Measurements from ENCODE around the gene LRTM2.

LRTM2 gene

DNA sequence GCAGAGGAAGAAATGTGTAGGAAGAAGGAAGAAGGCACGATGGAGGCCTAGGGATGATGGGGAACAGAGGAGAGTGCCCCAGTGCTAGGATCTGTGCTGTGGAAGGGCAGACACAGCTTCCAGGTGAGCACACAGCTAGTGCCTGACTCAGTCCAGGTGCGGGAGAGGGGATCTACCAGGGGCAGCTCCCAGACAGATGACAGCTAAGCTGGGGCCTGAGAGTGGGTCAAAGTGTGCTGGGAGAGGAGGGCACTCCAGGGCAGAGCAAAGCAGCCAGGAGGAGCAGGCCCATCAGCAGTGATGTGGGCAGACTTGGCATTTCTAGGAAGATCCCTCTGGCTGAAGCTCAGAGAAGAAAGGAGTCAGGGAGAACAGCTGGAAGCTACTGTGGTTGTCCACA, 36.7 kb downstream of the LRTM2 start:
- no peak for DNase-seq (ENCODE audit: extremely low read depth, low read depth)
- H3K4me3 ChIP-seq (replicated peaks; ENCODE audit: low read depth, low read length) = no peak overlapping the region
- TF ChIP-seq, protein P1, sequence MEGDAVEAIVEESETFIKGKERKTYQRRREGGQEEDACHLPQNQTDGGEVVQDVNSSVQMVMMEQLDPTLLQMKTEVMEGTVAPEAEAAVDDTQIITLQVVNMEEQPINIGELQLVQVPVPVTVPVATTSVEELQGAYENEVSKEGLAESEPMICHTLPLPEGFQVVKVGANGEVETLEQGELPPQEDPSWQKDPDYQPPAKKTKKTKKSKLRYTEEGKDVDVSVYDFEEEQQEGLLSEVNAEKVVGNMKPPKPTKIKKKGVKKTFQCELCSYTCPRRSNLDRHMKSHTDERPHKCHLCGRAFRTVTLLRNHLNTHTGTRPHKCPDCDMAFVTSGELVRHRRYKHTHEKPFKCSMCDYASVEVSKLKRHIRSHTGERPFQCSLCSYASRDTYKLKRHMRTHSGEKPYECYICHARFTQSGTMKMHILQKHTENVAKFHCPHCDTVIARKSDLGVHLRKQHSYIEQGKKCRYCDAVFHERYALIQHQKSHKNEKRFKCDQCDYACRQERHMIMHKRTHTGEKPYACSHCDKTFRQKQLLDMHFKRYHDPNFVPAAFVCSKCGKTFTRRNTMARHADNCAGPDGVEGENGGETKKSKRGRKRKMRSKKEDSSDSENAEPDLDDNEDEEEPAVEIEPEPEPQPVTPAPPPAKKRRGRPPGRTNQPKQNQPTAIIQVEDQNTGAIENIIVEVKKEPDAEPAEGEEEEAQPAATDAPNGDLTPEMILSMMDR (IDR thresholded peaks at IDR 0.05; ENCODE audit: low read depth, low read length, missing control alignments) = no peak

DNA sequence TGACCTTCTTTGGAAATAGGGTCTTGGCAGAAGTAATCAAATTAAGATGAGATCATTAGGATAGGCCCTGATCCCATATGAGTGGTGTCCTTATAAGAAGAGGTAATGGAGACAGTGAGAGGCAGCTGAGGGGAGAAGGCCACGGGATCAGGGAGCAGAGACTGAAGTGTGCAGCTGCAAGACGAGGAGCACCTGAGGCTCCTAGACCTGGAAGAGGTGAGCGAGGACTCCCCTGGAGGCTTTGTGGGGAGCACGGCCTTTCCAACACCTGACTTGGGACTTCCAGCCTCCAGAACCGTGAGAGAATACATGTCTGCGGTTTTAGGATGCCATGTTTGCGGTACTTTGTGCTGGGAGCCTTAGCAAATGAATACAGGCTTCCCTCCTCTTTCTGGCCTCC, 37.5 kb downstream of the LRTM2 start:
- DNase-seq (ENCODE audit: extremely low read depth, low read depth) = no peak
- TF ChIP-seq, protein P1 (IDR thresholded peaks at IDR 0.05; ENCODE audit: low read depth, low read length, missing control alignments) = no peak
- no peak overlapping the region for H3K4me3 ChIP-seq (replicated peaks; ENCODE audit: low read depth, low read length)

DNA sequence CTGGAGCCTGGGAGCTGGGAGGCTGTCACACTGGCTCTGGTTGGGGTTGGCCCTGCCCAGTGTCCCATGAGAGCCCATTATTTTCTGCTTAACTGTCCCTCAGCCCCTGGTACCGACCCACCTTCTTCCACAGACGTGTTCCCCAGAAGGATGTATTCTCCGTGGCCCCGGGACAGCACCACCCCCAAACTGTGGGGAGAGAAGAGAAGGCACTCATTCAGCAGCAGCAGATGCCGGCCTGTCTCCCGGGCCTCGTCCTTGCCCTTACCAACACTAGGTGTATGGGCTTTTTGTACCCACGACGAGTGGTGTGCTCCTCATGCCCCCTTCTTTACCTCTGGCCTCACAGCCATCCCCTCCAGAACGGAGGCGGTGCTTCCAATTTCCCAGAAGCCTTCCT, 38.1 kb downstream of the LRTM2 start:
- no peak overlapping the region for H3K4me3 ChIP-seq (replicated peaks; ENCODE audit: low read depth, low read length)
- DNase-seq (ENCODE audit: extremely low read depth, low read depth) = no peak
- TF ChIP-seq, protein P1 (IDR thresholded peaks at IDR 0.05; ENCODE audit: low read depth, low read length, missing control alignments) = no peak

- no peak overlapping the region for H3K4me3 ChIP-seq (replicated peaks; ENCODE audit: low read depth, low read length)
- DNase-seq (ENCODE audit: extremely low read depth, low read depth) = no peak
- TF ChIP-seq, protein P1 (IDR thresholded peaks at IDR 0.05; ENCODE audit: low read depth, low read length, missing control alignments) = no peak
These were observed 39.3 kb downstream of the LRTM2 start for GRCh38 chr12:1859643-1860042.

DNA sequence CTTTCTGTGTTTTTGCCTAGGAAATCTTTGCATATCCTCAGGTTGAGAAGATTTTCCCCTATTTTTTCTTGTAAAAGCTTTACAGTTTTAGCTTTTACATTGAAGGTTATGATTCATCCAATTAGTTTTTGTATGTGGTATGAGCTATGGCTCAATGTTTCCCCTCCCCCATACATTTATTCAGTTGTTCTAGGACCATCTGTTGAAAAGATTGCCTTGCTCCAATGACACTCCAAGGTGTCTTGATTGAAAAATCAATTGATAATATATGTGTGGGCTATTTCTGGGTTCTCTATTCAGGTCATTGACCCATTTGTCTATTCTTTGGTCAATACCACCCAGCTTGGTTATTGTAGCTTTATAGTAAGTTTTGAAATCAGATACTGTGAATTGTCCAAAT, 42.6 kb downstream of the LRTM2 start:
- DNase-seq (ENCODE audit: extremely low read depth, low read depth) = no peak
- TF ChIP-seq, protein P1 (IDR thresholded peaks at IDR 0.05; ENCODE audit: low read depth, low read length, missing control alignments) = no peak

DNA sequence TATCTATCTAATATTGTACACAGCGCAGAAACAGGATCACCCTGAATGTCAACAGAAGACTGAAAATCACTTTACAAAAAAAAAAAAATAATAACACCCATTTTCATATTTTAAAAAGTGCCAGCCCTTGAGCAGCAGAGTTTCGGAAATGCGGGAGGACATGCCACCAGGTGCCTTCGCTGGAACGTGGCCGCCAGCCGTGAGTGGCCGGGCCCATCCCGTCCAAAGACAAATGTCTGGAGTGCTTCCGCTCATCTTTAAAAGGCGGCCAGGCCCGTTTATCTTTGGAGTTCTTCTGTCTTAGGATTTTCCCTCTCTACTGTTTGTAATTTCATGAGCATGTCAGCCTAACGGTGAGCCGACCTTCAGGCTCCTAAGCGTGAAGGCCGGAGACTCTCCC, 43.5 kb downstream of the LRTM2 start:
- TF ChIP-seq, protein P1 (IDR thresholded peaks at IDR 0.05; ENCODE audit: low read depth, low read length, missing control alignments) = no peak
- no peak for DNase-seq (ENCODE audit: extremely low read depth, low read depth)
- no peak overlapping the region for H3K4me3 ChIP-seq (replicated peaks; ENCODE audit: low read depth, low read length)

More for the DNA sequence above, 42.6 kb downstream of the LRTM2 start:
- no peak overlapping the region for H3K4me3 ChIP-seq (replicated peaks; ENCODE audit: low read depth, low read length)

DNA sequence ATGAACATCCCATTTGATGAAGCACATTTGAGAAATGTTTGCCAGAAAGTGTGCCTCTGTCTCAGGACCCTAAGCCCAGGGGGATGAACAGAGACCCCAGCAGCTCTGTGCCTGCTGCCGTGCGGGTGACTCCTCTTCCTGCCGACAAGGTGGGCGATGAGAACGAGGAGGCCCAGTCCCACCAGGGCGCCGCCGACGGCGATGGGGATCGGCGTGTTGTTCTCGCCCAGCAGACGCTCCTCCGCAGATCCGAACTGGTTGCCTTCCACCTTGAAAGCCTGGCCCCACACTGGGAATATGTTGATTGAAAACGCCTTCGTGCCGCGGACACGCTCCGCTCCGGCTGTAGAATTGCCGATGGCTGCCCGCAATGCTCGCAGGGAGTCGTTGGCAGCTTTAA, 44.1 kb downstream of the LRTM2 start:
- no peak overlapping the region for H3K4me3 ChIP-seq (replicated peaks; ENCODE audit: low read depth, low read length)
- no peak for DNase-seq (ENCODE audit: extremely low read depth, low read depth)
- TF ChIP-seq, protein P1 (IDR thresholded peaks at IDR 0.05; ENCODE audit: low read depth, low read length, missing control alignments) = no peak
